GM19455 (cell line): ENCODE measurements around the gene CACNA1B.

Experiments used
- ATAC-seq: cut with Tn5 transposase; IDR thresholded peaks from one replicate; pipeline ENCODE4 v1.9.1; 2021; ENCODE audit not compliant: unreplicated experiment

The CACNA1B gene

DNA sequence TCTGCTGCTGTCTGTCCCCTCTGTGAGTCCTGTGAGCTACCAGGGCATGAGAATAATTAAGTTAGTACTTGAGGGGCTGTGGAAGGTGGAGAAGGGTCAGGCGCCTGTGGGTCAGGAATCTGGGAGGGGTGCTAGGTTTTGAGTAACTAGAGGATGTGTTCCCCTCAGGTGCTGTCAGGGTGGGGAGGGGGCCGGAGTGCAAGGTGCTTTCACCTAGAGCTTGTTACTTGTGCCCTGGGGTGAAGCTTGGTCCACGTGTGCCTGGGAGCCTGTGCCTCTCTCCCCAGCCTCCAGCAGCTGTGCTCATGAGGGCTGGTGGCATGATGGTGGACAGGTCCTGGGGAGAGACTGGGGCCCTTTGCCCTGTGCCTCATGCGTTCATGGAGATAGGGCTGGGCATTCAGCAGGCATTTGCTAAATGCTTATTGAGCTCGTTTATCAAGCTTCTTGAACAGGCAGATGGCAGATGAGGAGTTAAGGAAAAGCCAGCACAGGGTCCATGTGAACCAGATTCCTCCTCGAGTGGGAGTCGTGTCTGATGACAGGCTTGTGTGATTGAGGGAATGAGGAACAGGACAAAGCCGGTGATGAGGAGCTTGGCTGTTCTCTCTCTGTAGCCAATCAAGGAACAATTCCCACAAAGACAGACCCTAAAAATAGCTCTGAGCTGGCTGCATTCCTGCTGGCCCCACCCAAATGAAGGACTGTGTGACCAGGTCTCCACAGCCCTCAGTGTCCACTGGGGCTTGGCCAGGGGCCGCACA, 40.9 kb downstream of the CACNA1B start:
- no peak for ATAC-seq

DNA sequence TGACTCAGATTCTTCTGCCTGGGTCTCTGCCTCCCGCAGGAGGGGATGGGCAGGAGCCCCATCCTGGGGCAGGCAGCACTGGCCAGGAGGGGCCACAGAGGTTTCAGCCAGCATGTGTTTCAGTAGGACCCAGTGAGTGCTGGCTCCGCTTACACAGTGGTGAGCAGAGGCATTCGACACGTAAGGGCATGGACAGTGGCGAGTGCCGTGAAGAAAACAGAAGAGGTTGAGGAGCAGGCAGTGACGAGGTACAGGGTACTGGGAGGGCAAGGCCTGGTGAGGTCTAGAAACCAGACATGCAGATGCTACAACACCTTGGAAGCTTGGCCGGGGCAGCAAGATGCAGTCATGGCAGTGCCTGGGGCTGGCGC, 41.5 kb downstream of the CACNA1B start:
- no peak for ATAC-seq

DNA sequence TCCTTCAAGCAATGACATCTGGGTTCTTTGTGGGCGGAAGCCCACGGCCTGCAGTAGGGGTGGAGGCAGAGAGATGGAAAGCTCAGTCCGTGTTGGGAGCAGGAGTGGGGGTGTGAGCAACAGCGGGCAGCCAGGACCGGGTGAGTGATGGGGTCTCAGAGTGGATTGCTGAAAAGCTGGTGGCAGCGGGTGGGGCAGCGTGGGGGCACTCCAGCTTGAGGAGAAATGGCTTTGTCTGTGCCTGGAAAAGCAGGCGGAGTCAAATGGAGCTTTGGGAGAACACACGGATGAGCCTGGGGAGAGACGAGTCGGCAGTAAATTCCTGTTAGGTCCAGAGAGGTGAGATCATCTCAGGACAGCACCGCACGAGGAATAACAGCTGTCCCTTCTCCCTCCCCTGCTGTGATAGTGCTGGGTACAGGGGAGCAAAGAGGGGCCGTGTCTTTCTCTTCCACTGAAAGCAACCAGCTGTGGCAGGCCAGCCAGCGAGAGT, 42.1 kb downstream of the CACNA1B start:
- ATAC-seq: no peak

DNA sequence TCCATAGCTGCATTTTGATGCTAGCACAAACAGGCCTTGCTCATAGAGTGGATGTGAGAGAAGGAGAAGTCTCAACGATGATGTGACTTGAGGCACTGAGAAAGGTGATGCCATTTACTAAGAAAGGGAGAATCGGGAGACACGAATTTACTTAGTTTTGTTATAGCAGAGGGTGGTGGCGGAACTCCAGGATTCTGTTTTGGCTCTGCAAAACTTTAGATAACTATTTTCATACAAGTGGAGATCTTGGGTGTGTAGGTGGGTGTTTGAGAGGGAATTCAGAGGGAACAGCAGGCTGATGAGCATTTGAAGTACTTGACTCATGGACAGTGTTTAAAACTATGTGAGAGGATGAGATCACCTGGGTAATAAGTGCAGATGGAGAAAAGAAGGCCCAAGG, 43.2 kb downstream of the CACNA1B start:
- ATAC-seq: no peak

DNA sequence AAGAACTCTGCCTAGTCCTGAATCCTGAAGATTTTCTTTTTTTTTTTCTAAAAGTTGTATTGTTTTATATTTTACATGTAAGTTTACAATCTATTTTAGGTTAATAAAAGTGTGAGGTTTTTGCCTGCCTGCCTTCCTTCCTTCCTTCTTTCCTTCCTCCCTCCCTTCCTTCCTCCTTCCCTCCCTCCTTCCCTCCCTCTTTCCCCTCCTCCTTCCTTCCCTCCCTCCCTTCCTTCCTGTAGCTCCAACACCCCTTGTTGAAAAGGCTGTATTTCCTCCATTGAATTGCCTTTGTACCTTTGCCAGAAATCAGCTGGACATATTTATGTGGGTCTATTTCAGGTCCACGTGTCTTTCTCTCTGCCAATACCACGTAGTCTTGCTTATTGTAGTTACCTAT, 46.6 kb downstream of the CACNA1B start:
- ATAC-seq: no peak

DNA sequence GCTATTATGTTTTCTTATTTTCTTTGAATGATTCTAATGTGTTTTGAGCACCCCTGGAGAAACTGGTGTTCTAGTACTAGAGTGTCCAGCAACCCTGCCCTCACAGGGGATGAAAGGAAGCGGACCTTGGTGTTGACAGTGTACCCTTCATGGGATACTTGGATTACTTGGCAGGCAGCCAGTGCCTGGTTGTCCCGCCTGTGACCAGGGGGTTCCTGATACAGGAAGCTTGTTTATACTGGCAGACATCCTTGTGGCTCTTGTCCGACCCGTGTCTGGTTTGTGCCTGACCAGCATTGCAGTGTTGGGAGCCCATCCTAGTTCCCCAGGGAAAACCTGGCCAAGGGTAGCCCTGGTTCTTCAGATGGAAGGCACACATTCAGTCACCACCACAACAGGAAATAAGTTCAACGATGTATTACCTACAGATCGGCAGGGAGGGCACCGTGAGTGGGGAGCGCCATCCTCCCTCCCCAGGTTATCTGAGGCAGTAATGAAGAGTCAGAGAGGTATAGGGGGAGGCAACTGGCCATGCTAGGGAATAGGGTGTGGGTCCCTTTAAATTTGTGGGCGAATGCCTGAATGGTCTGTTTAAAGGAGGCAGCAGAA, 47.3 kb downstream of the CACNA1B start:
- no peak for ATAC-seq

DNA sequence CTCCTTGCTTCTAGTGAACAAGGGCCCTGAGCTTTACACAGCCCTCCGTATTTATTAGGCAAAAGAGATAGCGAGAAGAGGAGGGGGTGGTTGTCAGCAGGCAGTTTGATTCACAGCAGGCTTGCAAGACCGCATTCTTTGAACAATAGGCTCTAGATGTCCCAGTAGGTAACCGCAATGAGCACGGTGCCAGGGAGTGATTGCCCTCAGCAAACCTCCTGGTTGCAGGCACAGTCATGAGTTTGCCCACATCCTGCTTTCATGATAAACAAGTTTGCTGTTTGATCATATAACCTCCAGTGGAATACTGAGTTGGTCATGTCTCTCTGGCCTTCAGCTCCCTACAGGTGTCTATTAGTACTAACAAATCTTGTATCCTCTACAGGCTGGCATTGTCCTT, 66.1 kb downstream of the CACNA1B start:
- no peak for ATAC-seq

DNA sequence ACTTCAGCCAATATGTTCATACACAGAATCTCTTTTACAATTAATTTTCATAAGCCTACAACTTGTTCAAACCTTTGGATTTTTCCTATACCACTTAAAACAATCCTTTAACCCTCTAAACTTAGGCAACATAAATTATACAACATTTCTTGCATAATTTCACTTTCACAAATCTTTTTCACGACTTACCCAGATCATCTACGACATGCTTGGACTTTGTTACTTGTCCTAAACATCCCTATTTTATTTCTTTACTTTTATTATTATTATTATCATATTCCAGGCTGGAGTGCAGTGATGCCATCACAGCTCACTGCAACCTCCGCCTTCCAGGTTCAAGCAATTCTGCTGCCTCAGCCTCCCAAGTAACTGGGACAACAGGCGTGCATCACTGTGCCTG, 68.0 kb downstream of the CACNA1B start:
- ATAC-seq: no peak

DNA sequence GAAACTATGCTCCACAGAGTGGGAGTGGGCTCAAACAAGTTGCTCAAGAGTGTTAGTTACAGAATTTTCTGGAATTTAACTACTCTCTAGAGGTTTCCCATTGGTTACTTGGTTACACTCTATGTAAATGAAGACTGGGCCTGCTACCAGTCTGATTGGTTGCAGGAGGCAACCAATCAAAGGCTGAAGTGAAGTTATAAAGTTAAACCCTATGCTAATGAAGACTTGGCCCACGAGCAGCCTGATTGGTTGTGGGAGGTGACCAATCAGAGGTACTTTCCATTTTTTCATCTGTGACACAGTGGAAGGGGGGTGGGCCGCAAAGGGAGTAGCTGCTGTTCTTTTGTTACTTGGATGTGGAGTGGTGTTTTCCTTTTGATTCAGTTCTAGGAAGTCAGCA, 69.4 kb downstream of the CACNA1B start:
- ATAC-seq: no peak

DNA sequence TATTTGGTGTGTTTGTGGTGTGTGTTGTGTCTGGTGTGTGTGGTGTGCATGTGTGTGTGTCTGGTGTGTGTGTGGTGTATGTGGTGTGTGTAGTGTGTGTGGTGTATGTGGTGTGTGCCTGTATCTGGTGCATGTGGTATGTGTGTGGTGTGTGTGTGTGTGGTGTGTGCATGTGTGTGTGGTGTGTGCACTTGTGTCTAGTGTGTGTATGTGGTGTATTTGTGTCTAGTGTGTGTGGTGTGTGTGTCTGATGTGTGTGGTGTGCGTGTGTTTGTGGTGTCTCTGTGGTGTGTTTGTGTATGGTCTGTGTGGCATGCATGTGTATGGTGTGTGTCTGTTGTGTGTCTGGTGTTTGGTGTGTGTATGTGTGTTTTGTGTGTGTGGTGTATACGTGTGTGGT, 71.1 kb downstream of the CACNA1B start:
- no peak for ATAC-seq

DNA sequence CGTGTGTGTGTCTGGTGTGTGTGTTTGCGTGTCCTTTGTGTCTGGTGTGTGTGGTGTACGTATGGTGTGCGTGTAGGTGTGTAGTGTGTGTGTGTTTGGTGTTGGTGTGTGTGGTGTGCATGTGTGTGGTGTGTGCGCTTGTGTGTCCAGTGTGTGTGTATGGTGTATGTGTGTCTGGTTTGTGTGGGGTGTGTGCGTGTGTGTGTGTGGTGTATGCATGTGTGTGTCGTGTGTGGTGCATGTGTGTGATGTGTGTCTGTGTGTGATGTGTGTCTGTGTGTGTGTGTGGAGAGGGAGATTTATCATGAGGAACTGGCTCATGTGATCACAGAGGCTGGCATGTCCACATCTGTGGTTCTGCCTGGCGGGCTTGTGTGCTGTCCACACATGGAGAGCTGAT, 71.7 kb downstream of the CACNA1B start:
- no peak for ATAC-seq

DNA sequence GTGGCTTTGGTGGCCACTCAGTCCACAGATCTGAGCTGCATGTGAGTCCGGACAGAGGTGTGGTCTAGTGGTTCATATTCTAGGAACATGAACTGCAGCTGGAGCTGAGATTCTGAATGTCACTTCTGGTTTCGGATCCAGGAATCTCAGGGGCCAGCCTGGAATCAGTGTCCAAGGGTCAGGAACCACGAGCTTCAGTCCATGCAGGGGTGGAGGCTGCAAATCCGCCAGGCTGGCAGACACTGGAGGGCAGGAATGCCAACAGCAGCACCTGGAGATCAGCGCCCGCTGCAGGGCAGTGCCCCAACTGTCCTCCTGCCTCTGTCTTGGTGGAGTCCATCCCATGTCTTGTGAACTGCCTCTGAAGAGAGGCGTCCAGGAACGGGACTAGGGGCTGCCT, 73.5 kb downstream of the CACNA1B start:
- no peak for ATAC-seq

DNA sequence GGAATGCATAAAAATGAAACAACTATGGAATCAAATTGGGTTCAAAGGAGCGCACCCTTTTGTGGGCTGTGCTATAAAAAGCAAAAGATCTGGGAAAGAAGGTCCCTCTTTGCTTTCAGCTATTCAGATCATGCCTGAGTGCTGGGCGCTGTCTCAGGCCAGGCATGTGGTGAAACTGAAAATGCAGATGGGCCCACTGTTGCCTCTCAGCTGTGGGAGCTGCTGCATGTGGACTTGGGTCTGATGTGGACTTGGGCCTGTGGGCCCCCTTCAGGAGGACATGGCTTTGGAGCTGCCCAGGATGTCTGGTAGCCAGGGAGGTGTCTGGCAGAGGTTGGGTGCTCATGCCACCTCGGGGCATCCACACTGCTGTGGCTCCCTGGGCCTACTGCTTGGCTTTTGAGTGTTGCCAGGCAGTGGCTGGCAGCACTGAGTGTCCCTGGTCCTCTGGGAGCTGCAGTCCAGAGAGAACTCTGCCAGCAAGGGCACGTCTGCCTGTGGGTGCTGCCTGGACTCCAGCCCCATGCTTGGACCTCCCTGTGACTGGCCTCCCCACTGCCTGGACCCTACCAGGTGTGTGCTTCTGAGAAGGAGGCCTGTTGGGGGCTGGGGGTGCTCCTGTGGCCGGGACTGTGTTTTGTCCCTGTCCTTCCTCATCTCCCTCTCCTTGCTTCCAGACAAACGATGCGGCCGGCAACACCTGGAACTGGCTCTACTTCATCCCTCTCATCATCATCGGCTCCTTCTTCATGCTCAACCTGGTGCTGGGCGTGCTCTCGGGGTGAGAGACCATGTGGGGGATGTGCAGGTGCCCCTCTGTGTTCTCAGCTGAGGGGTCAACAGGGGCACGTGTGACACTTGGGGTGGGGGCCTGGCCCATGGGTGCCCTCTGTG, 74.3 kb downstream of the CACNA1B start:
- no peak for ATAC-seq

DNA sequence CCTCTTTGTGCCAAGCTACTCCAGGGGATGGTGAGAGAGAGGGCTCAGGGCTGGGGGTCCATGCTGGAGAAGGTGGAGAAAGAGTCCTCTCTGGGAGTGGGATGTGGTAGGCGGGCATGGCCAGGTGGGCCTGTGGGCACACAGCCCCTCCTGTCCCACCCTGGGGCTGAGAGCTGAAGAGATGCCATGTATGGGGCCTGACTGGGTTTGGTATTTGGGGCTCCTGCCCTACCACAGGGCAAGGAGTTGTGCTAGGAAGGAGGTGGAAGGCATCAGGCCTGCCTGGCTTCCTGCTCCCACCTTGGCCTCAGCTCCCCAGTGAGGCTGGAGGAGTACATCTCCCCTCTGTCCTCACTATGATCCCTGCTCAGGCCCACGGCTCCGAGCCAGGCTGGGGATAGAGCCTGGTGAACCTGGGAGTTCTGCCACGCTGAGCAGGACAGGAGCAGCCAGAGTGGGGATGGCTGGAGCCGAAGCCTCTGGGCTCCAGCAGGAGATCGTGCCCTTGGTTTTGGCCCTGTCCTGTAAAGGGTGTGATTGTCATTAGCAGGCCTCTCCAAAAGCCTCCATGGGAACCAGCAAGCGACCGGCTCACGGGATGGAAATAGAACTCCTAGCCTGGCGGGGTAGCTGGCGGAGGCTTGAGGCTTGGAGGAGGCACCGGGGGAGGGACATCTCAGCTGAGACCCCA, 75.5 kb downstream of the CACNA1B start:
- no peak for ATAC-seq

DNA sequence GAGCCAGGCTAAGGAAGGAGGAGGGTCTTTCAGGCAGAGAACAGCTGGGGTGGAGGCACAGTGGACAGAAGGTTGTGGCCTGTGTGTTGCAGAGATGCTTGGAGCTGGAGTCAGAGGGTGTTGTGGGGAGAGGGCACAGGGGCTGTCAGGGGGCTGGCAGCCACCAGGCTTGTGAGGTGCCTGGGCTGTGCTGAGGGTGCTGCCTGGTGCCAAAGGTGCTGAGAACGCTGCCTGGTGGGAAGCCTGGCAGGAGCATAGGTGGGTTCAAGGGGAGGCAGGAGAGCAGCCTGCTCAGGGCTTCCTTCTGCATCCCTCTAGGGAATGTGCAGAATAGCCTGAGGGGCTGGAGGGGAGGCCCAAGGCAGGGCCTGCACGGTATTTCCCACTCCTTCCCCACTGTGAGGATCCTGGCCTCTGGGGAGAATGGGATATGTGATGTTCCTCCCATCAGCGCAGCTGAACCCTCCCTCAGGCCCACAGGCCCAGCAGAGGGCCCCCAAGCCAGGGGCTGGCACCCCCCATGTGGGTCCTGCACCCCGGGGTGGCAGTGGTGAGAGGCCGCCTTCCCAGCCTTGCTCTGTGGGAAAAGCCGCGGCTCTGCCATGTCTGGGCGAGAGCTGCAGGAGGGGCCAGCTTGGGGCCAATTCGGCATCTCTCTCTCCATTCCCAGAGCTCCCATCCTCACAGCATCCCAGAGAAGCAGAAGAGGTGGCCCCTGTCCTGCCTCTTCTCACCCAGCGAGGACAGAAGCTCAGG, 76.3 kb downstream of the CACNA1B start:
- ATAC-seq: no peak

DNA sequence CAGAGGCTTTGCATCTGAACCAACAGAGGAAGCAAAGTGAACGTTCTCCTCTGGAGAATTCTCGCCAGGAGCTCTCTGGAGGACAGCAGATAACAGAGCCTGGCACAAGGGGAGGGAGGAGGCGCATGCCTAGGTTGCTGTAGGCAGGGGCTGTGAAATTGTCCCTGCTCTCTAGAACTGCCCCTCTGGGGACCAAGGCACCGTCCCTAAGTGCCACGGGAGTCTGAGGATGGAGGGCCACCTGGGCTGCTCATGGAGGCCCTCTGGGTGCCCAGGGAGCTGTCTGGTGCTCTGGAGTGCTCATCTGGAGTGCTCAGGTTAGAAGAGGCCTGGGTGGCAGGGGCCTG, 77.6 kb downstream of the CACNA1B start:
- ATAC-seq: no peak

DNA sequence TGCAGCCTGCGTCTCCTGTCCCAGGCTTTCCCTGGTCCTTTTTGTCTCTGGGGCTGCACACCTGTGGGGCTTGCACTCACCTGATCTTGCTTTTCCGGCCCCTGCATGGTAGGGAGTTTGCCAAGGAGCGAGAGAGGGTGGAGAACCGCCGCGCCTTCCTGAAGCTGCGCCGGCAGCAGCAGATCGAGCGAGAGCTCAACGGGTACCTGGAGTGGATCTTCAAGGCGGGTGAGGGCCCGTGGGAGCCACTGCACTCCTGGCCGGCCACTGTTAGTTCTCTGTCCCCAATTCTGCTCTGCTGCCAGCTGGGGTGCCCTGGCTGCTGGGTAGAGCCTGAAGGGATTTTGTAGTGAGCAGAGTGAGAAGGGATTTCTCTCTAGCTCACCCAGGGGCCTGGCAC, 78.0 kb downstream of the CACNA1B start:
- no peak for ATAC-seq

DNA sequence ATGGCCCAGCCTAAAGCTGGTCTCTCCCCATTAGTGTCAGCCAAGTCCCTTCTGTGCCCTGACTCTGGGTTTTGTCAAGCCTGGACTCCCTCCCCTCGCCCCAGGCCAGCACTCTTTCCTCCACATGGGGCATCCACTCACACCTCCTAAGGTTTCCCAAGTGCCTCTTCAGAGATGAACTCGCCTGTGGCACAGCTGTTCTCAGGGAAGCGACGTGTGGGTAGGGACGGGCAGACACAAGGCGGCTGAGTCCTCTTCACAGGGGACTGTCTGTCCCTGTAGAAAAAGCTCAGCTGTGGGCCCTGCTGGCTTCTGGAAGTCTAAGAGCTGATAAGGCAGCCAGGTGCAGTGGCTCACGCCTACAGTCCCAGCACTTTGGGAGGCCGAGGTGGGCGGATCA, 78.5 kb downstream of the CACNA1B start:
- no peak for ATAC-seq

DNA sequence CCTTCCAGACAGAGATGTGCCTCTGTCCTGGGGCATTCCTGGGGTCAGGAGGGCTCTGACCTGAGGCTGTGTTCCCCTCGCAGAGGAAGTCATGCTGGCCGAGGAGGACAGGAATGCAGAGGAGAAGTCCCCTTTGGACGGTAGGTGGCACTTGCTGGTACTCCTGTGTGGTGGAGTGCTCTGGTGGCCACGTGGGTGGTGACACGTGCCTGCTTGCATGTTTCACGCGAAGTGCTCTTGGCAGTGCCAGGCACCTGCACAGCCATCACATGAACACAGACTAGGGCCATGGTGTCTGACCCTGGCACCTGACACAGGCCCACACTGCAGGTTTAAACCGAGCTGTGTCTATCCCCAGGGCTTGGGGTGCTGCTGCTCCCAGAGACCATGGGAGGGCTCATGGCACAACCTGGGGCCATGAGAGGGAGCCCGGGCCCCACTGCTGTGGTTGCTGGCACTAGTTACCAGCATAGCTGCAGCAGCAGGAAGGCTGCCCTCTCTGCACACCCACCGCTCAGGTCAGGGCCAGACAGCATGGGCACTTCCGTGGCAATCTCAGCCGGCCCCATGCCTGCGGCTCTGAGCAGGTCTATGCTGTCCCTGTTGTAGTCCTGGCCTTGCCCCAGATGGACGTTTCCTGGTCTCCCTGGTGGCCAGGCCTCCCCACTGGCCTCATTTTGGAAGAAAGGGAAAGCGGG, 79.3 kb downstream of the CACNA1B start:
- no peak for ATAC-seq
